Skeletal muscle satellite cell (primary cell): ENCODE data around the gene VGF. TPM values are rescaled to one million over a fixed set of nuclear protein-coding genes. Genes with fewer than 3 reads are reported as not detected.
"Not testable (repeated sequence)": the region's sequence is repeated elsewhere in the genome, so short reads cannot be mapped to it uniquely, and the experiment has no call there.

Experiments
- H3K27me3 ChIP-seq: 2 replicates; pipeline ENCODE4 v1.7.0; 2013; ENCODE audit warnings: low read length; ENCODE audit not compliant: control insufficient read depth, insufficient read depth
- H3K36me3 ChIP-seq: 2 replicates; pipeline ENCODE4 v1.7.0; 2013; ENCODE audit warnings: mild to moderate bottlenecking, control low read depth, low read length; ENCODE audit not compliant: insufficient read depth
- H3K4me1 ChIP-seq: 2 replicates; pipeline ENCODE4 v1.7.0; 2013; ENCODE audit warnings: low read length; ENCODE audit not compliant: control insufficient read depth, insufficient read depth
- H3K4me2 ChIP-seq: 2 replicates; pipeline ENCODE4 v1.7.0; 2013; ENCODE audit warnings: mild to moderate bottlenecking, low read length
- H3K4me3 ChIP-seq: 2 replicates; pipeline ENCODE4 v1.7.0; 2013; ENCODE audit warnings: low read length
- H3K9ac ChIP-seq: 2 replicates; pipeline ENCODE4 v1.7.0; 2013; ENCODE audit warnings: mild to moderate bottlenecking, low read depth, low read length, moderate library complexity
- H3K9me3 ChIP-seq: replicated peaks from 2 replicates; pipeline ENCODE4 v1.7.0; 2013; ENCODE audit warnings: mild to moderate bottlenecking, control low read depth, low read length
- total RNA-seq: library from RNA; depleted of rRNA; stranded (reverse); fragments of >200 nt; gene quantifications from 2 replicates; pipeline ENCODE4 v1.2.3, GENCODE V29; 2012; rRNA removed

Gene VGF
- total RNA-seq: 0.22 and 2.8 TPM in 2 replicates

GRCh38 chr7:101165075-101165957 lies at the start of gene VGF:
Gene VGF (minus strand): TSS chr7:101165569. CDS start chr7:101164843, 726 bp downstream.
- peaks cover 68% of the 10 kb centered on the region for H3K4me1 ChIP-seq
- peaks cover 43% of the 10 kb centered on the region for H3K27me3 ChIP-seq
- peaks cover 11% of the 10 kb centered on the region for H3K36me3 ChIP-seq
- H3K9ac ChIP-seq: no peak within 1 kb of the TSS
- no peaks in the 10 kb centered on the region for H3K9me3 ChIP-seq
- peak within 1 kb of the TSS; percentile 60 for H3K4me3 ChIP-seq
- peak within 1 kb of the TSS; percentile 89 for H3K4me2 ChIP-seq

DNA sequence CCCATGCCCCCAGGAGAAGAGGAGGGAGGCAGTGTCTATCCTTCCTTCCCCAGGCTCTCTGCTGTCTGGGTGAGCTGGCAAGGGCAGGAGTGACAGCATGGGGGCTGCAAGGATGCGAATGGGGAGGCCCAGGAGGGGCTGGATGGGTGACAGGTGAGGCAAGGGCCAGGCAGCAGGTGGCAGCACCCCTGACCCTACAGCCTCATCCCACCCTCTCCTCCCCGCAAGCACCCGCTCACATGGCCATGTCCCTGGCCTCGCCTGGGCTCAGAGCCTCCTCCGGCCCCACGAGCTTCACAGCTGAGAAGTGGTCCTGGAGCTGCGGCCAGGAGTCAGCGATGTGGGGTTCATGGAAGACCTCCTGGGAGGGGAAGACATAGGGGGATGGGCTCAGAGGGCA lies 46.6 kb upstream of the VGF start:
- Histone ChIP-seq H3K9me3 (no peaks in the 10 kb centered on the region), H3K27me3 (no peaks in the 10 kb centered on the region), H3K4me1 (peaks cover 21% of the 10 kb centered on the region), H3K36me3 (peaks cover 48% of the 10 kb centered on the region), H3K9ac (no peak overlapping the region), H3K4me3 (no peak overlapping the region), H3K4me2 (no peak overlapping the region)

- H3K9me3 ChIP-seq: no peaks in the 10 kb centered on the region
- peaks cover 48% of the 10 kb centered on the region for H3K36me3 ChIP-seq
- H3K4me1 ChIP-seq: peaks cover 20% of the 10 kb centered on the region
- H3K27me3 ChIP-seq: no peaks in the 10 kb centered on the region
- H3K4me2 ChIP-seq: no peak overlapping the region
- H3K9ac ChIP-seq: no peak overlapping the region
- no peak overlapping the region for H3K4me3 ChIP-seq
These were observed 46.1 kb upstream of the VGF start for GRCh38 chr7:101211501-101211900.

GRCh38 chr7:101210143-101210542 lies 44.8 kb upstream of the VGF start:
- H3K4me3 ChIP-seq: no peak overlapping the region
- H3K27me3 ChIP-seq: no peaks in the 10 kb centered on the region
- no peak overlapping the region for H3K4me2 ChIP-seq
- H3K4me1 ChIP-seq: peaks cover 6% of the 10 kb centered on the region
- peaks cover 51% of the 10 kb centered on the region for H3K36me3 ChIP-seq
- no peak overlapping the region for H3K9ac ChIP-seq
- H3K9me3 ChIP-seq: no peaks in the 10 kb centered on the region

GRCh38 chr7:101208794-101209193 lies 43.4 kb upstream of the VGF start:
- Histone ChIP-seq H3K27me3 (no peaks in the 10 kb centered on the region), H3K4me1 (no peaks in the 10 kb centered on the region), H3K4me2 (no peak overlapping the region), H3K9ac (no peak overlapping the region), H3K36me3 (peaks cover 46% of the 10 kb centered on the region), H3K9me3 (no peaks in the 10 kb centered on the region), H3K4me3 (no peak overlapping the region)

- Histone ChIP-seq H3K36me3 (peaks cover 37% of the 10 kb centered on the region), H3K4me1 (no peaks in the 10 kb centered on the region), H3K27me3 (peaks cover 9% of the 10 kb centered on the region), H3K4me2 (no peak overlapping the region), H3K9ac (no peak overlapping the region), H3K4me3 (no peak overlapping the region), H3K9me3 (no peaks in the 10 kb centered on the region)
These were observed 42.1 kb upstream of the VGF start for GRCh38 chr7:101207459-101207858.

DNA sequence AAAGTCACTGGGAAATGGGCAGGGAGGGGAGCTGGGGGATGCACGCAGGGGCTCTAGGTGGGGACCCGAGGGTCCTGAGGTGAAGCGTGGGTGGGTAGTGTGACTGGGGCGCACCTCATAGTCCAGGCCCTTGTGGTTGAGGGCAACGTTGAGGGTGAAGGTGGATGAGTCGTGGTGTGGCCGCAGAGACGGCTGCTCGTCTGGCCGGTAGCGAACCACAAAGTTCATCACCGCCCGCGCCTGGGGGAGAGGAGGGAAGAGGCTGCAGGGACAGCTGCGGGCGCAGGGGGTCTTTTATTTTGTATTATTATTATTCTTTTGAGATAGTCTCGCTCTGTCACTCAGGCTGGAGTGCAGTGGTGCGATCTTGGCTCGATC lies 41.3 kb upstream of the VGF start:
- Histone ChIP-seq H3K9me3 (no peaks in the 10 kb centered on the region), H3K27me3 (peaks cover 17% of the 10 kb centered on the region), H3K4me3 (no peak overlapping the region), H3K9ac (no peak overlapping the region), H3K4me2 (no peak overlapping the region), H3K4me1 (peaks cover 6% of the 10 kb centered on the region), H3K36me3 (peaks cover 35% of the 10 kb centered on the region)

DNA sequence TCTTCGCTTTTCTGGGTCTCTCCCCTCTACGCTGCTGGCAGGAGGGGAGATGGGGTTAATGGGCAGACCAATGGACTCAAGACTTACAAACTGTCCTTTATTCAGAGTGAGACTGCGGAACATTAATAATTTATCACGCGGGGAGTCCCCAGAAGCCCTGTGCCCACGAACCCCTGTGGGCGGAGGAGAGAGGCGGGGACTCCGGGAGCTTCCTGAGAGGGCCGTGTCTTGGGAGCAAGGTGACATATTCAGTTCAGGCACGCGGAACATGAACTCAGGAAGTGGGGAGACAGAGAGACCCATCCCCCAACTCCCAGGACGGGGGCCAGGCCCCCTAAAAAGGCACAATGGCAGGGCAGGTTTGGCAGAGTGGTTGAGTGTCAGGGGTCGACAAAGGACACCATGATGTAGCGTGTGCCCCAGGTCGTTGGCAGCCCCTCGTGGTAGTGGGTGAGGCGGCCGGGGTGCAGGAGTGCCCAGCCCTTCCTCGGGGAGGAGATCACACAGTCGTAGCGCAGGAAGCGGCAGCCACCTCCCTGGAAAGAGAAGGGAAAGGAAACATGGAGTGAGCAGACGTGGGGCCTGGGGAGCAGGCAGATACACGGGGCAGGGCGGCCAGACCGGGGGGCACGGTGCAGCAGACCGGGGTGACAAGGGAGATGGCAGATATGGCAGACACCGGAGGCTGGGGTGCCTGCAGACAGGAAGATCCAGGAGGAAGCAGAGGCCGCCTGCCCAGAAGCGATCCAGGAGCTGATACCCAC lies 40.7 kb upstream of the VGF start:
- Histone ChIP-seq H3K9ac (no peak overlapping the region), H3K9me3 (no peaks in the 10 kb centered on the region), H3K4me3 (no peak overlapping the region), H3K27me3 (peaks cover 20% of the 10 kb centered on the region), H3K4me2 (no peak overlapping the region), H3K36me3 (peaks cover 32% of the 10 kb centered on the region), H3K4me1 (peaks cover 7% of the 10 kb centered on the region)

GRCh38 chr7:101203740-101204738 lies 38.7 kb upstream of the VGF start:
- not testable (repeated sequence) for H3K4me3 ChIP-seq, H3K9ac ChIP-seq

DNA sequence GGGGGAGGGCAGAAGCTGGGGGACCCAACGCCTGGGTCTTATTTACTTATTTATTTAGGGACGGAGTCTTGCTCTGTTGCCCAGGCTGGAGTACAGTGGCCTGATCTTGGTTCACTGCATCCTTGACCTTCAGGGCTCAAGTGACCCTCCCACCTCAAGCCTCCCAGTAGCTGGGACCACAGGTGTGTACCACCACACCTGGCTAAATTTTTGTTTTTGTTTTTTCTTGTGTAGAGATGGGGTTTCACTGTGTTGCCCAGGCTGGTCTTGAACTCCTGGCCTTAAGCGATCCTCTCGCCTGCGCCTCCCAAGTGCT lies 37.2 kb upstream of the VGF start:
- Histone ChIP-seq H3K27me3 (peaks cover 33% of the 10 kb centered on the region), H3K9me3 (no peaks in the 10 kb centered on the region)

More at GRCh38 chr7:101203740-101204738, 38.7 kb upstream of the VGF start:
- H3K4me1 ChIP-seq, H3K9me3 ChIP-seq: not testable (repeated sequence)
- peak overlapping the region; percentile 8 for H3K4me2 ChIP-seq
- H3K36me3 ChIP-seq: peaks cover 18% of the 10 kb centered on the region
- peaks cover 33% of the 10 kb centered on the region for H3K27me3 ChIP-seq

More for the DNA sequence above, 37.2 kb upstream of the VGF start:
- Histone ChIP-seq H3K4me1 (peaks cover 7% of the 10 kb centered on the region), H3K36me3 (peaks cover 13% of the 10 kb centered on the region), H3K4me2 (no peak overlapping the region), H3K4me3 (no peak overlapping the region), H3K9ac (no peak overlapping the region)
